ENCODE results near the gene DLG2. TPM values are rescaled to one million over a fixed set of nuclear protein-coding genes. Genes with fewer than 3 reads are reported as not detected.

Gene DLG2
- total and polyA plus RNA-seq, 2 donors (not counting 3 experiments of a cell fraction or from before 2014, with no cell fraction given): 0.15 to 1.1 TPM

DNA sequence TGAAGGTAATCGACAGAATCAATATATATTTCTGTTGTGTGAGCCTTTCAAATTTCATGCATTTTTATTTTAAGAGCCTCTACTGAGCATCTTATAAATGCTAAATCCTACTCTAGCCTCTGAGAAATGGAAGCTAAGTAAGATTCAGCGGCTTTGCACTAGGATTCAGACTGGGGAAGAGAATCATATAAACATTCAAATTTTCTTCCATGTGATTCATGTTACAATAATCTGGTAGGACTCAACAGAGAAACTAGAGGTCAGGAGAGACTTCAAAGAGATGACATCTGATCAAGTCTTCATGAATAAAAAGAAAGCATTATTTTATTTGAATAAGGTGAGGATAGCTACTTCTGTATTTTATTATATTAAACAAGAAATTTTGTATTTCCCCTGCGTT lies 538.9 kb downstream of the DLG2 start:
- no peak for FAIRE-seq

More for the DNA sequence above, 538.9 kb downstream of the DLG2 start:
- BruUV-seq (replicated peaks): no TSS peak
- no peak overlapping the region for H3K27ac ChIP-seq (ENCODE audit: insufficient read depth, low read depth, low read length)
- peaks cover 4% of the 10 kb centered on the region for H3K9me3 ChIP-seq (replicated peaks; ENCODE audit: control insufficient read depth, insufficient read depth, low read length)
- dilution Hi-C loops (cut with MboI; ENCODE audit: extremely low pct_ligation_motif_present, low sequenced_read_pairs): no loop called here
- no peak overlapping the region for H3K4me3 ChIP-seq (replicated peaks in 1 of 3; ENCODE audit: insufficient read depth in 1 of 3, low read depth in 1 of 3, low read length in 3 of 3)
- H3K9me1 ChIP-seq (replicated peaks; ENCODE audit: control insufficient read depth, extremely low read depth, insufficient read depth, low read length): no peaks in the 10 kb centered on the region
- H4K20me1 ChIP-seq (replicated peaks; ENCODE audit: control insufficient read depth, extremely low read depth, insufficient read depth, low read length): no peaks in the 10 kb centered on the region
- DNase-seq (ENCODE audit: low read depth, low spot score): no peak
- H3K36me3 ChIP-seq (ENCODE audit: control insufficient read depth in 2 of 2, extremely low read depth in 1 of 2, insufficient read depth in 2 of 2, low read length in 2 of 2): no peaks in the 10 kb centered on the region
- TF ChIP-seq POLR2A (IDR thresholded peaks at IDR 0.05; ENCODE audit: low read depth, low read length) (no peak), FOS (IDR thresholded peaks at IDR 0.05; ENCODE audit: borderline replicate concordance, insufficient read depth, low read length) (no peak), GATA2 (IDR thresholded peaks at IDR 0.05; ENCODE audit: insufficient read depth, insufficient read length, low read depth, low read length) (no peak), MYC (IDR thresholded peaks at IDR 0.05; ENCODE audit: low read depth, low read length) (no peak), POLR2AphosphoS5 (IDR thresholded peaks at IDR 0.05; ENCODE audit: insufficient read depth, low read depth, low read length) (no peak), EZH2 (IDR thresholded peaks at IDR 0.05; ENCODE audit: borderline replicate concordance, low read depth, low read length, severe bottlenecking) (no peak), JUN (IDR thresholded peaks at IDR 0.05; ENCODE audit: borderline replicate concordance, insufficient read depth, insufficient read length, low read depth) (no peak)
- TF ChIP-seq, protein P1, sequence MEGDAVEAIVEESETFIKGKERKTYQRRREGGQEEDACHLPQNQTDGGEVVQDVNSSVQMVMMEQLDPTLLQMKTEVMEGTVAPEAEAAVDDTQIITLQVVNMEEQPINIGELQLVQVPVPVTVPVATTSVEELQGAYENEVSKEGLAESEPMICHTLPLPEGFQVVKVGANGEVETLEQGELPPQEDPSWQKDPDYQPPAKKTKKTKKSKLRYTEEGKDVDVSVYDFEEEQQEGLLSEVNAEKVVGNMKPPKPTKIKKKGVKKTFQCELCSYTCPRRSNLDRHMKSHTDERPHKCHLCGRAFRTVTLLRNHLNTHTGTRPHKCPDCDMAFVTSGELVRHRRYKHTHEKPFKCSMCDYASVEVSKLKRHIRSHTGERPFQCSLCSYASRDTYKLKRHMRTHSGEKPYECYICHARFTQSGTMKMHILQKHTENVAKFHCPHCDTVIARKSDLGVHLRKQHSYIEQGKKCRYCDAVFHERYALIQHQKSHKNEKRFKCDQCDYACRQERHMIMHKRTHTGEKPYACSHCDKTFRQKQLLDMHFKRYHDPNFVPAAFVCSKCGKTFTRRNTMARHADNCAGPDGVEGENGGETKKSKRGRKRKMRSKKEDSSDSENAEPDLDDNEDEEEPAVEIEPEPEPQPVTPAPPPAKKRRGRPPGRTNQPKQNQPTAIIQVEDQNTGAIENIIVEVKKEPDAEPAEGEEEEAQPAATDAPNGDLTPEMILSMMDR (IDR thresholded peaks at IDR 0.05; ENCODE audit: extremely low read depth in 1 of 2, insufficient read depth in 1 of 2, low read depth in 1 of 2, low read length in 2 of 2): no peak
- TF ChIP-seq, protein P2, sequence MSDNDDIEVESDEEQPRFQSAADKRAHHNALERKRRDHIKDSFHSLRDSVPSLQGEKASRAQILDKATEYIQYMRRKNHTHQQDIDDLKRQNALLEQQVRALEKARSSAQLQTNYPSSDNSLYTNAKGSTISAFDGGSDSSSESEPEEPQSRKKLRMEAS (IDR thresholded peaks at IDR 0.05; ENCODE audit: insufficient read depth, insufficient read length): no peak
- intact Hi-C loops (cut with micrococcal nuclease): no loop called here
- CTCF ChIA-PET: no interaction called here
- no peaks in the 10 kb centered on the region for H3K4me1 ChIP-seq (ENCODE audit: control insufficient read depth, extremely low read depth, insufficient read depth, low read length)
- H3K9ac ChIP-seq (replicated peaks; ENCODE audit: extremely low read depth, insufficient read depth, low read length): no peak overlapping the region
- H3K27me3 ChIP-seq (ENCODE audit: control insufficient read depth in 2 of 2, insufficient read depth in 2 of 2, low read length in 2 of 2): no peaks in the 10 kb centered on the region
- H3K79me2 ChIP-seq (ENCODE audit: control insufficient read depth, insufficient read depth, low read length): no peaks in the 10 kb centered on the region
- H2AFZ ChIP-seq (ENCODE audit: low read depth, low read length): no peak overlapping the region
- POLR2A ChIA-PET: no interaction called here
- H3K4me2 ChIP-seq (ENCODE audit: insufficient read depth, low read length): no peak overlapping the region
